ENCODE data around the gene TBCK. TPM values are rescaled to one million over a fixed set of nuclear protein-coding genes. Genes with fewer than 3 reads are reported as not detected.

The TBCK gene
- total and polyA plus RNA-seq, 2 experiments from 2014 or later, result 13.9 to 28.9 TPM

DNA sequence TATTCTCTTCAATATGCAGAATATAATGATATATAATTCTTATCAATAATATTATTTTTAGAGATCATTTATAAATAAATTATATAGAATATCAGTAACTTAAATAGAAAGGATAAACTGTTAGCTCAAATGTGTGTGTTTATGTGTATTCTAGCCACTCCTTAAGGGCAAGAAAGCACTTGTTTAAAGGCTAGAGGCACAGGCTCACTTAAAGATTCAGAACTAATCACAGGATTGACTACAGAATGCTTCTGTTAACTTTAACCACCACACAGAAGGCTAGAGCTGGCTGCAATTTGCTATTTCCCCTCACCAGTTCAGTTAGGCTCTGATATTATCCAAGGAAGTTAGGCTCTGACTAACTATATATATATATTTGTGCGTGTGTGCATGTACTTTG is 69.6 kb downstream of the TBCK start:
- TF ChIP-seq, protein P1, sequence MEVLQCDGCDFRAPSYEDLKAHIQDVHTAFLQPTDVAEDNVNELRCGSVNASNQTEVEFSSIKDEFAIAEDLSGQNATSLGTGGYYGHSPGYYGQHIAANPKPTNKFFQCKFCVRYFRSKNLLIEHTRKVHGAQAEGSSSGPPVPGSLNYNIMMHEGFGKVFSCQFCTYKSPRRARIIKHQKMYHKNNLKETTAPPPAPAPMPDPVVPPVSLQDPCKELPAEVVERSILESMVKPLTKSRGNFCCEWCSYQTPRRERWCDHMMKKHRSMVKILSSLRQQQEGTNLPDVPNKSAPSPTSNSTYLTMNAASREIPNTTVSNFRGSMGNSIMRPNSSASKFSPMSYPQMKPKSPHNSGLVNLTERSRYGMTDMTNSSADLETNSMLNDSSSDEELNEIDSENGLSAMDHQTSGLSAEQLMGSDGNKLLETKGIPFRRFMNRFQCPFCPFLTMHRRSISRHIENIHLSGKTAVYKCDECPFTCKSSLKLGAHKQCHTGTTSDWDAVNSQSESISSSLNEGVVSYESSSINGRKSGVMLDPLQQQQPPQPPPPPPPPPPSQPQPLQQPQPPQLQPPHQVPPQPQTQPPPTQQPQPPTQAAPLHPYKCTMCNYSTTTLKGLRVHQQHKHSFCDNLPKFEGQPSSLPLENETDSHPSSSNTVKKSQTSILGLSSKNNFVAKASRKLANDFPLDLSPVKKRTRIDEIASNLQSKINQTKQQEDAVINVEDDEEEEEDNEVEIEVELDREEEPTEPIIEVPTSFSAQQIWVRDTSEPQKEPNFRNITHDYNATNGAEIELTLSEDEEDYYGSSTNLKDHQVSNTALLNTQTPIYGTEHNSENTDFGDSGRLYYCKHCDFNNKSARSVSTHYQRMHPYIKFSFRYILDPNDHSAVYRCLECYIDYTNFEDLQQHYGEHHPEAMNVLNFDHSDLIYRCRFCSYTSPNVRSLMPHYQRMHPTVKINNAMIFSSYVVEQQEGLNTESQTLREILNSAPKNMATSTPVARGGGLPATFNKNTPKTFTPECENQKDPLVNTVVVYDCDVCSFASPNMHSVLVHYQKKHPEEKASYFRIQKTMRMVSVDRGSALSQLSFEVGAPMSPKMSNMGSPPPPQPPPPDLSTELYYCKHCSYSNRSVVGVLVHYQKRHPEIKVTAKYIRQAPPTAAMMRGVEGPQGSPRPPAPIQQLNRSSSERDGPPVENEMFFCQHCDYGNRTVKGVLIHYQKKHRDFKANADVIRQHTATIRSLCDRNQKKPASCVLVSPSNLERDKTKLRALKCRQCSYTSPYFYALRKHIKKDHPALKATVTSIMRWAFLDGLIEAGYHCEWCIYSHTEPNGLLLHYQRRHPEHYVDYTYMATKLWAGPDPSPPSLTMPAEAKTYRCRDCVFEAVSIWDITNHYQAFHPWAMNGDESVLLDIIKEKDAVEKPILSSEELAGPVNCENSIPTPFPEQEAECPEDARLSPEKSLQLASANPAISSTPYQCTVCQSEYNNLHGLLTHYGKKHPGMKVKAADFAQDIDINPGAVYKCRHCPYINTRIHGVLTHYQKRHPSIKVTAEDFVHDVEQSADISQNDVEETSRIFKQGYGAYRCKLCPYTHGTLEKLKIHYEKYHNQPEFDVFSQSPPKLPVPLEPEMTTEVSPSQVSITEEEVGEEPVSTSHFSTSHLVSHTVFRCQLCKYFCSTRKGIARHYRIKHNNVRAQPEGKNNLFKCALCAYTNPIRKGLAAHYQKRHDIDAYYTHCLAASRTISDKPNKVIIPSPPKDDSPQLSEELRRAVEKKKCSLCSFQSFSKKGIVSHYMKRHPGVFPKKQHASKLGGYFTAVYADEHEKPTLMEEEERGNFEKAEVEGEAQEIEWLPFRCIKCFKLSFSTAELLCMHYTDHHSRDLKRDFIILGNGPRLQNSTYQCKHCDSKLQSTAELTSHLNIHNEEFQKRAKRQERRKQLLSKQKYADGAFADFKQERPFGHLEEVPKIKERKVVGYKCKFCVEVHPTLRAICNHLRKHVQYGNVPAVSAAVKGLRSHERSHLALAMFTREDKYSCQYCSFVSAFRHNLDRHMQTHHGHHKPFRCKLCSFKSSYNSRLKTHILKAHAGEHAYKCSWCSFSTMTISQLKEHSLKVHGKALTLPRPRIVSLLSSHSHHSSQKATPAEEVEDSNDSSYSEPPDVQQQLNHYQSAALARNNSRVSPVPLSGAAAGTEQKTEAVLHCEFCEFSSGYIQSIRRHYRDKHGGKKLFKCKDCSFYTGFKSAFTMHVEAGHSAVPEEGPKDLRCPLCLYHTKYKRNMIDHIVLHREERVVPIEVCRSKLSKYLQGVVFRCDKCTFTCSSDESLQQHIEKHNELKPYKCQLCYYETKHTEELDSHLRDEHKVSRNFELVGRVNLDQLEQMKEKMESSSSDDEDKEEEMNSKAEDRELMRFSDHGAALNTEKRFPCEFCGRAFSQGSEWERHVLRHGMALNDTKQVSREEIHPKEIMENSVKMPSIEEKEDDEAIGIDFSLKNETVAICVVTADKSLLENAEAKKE (CRISPR knock-in tag; IDR thresholded peaks at IDR 0.05), result no peak
- TF ChIP-seq CREB1 (CRISPR knock-in tag; IDR thresholded peaks at IDR 0.05; ENCODE audit: low read depth) (no peak), ZNF114 (CRISPR knock-in tag; IDR thresholded peaks at IDR 0.05) (no peak), ZNF331 (CRISPR knock-in tag; IDR thresholded peaks at IDR 0.05; ENCODE audit: low read depth) (no peak), JUNB (IDR thresholded peaks at IDR 0.05; ENCODE audit: unreplicated experiment) (no peak), STAT1 (IDR thresholded peaks at IDR 0.05; ENCODE audit: unreplicated experiment) (no peak), NANOG (IDR thresholded peaks at IDR 0.05; ENCODE audit: borderline replicate concordance) (no peak), EZH2 (IDR thresholded peaks at IDR 0.05; ENCODE audit: low read depth, unreplicated experiment) (no peak), POLR2AphosphoS5 (IDR thresholded peaks at IDR 0.05; ENCODE audit: low read depth) (no peak), EZH2phosphoT487 (IDR thresholded peaks at IDR 0.05; ENCODE audit: unreplicated experiment) (no peak)
- TF ChIP-seq, protein P2, sequence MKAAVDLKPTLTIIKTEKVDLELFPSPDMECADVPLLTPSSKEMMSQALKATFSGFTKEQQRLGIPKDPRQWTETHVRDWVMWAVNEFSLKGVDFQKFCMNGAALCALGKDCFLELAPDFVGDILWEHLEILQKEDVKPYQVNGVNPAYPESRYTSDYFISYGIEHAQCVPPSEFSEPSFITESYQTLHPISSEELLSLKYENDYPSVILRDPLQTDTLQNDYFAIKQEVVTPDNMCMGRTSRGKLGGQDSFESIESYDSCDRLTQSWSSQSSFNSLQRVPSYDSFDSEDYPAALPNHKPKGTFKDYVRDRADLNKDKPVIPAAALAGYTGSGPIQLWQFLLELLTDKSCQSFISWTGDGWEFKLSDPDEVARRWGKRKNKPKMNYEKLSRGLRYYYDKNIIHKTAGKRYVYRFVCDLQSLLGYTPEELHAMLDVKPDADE (IDR thresholded peaks at IDR 0.05), result no peak
- TF ChIP-seq, protein P3, sequence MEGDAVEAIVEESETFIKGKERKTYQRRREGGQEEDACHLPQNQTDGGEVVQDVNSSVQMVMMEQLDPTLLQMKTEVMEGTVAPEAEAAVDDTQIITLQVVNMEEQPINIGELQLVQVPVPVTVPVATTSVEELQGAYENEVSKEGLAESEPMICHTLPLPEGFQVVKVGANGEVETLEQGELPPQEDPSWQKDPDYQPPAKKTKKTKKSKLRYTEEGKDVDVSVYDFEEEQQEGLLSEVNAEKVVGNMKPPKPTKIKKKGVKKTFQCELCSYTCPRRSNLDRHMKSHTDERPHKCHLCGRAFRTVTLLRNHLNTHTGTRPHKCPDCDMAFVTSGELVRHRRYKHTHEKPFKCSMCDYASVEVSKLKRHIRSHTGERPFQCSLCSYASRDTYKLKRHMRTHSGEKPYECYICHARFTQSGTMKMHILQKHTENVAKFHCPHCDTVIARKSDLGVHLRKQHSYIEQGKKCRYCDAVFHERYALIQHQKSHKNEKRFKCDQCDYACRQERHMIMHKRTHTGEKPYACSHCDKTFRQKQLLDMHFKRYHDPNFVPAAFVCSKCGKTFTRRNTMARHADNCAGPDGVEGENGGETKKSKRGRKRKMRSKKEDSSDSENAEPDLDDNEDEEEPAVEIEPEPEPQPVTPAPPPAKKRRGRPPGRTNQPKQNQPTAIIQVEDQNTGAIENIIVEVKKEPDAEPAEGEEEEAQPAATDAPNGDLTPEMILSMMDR (conservative IDR thresholded peaks at IDR 0.05; ENCODE audit: low read depth in 2 of 2), result no peak
- TF ChIP-seq, protein P4, sequence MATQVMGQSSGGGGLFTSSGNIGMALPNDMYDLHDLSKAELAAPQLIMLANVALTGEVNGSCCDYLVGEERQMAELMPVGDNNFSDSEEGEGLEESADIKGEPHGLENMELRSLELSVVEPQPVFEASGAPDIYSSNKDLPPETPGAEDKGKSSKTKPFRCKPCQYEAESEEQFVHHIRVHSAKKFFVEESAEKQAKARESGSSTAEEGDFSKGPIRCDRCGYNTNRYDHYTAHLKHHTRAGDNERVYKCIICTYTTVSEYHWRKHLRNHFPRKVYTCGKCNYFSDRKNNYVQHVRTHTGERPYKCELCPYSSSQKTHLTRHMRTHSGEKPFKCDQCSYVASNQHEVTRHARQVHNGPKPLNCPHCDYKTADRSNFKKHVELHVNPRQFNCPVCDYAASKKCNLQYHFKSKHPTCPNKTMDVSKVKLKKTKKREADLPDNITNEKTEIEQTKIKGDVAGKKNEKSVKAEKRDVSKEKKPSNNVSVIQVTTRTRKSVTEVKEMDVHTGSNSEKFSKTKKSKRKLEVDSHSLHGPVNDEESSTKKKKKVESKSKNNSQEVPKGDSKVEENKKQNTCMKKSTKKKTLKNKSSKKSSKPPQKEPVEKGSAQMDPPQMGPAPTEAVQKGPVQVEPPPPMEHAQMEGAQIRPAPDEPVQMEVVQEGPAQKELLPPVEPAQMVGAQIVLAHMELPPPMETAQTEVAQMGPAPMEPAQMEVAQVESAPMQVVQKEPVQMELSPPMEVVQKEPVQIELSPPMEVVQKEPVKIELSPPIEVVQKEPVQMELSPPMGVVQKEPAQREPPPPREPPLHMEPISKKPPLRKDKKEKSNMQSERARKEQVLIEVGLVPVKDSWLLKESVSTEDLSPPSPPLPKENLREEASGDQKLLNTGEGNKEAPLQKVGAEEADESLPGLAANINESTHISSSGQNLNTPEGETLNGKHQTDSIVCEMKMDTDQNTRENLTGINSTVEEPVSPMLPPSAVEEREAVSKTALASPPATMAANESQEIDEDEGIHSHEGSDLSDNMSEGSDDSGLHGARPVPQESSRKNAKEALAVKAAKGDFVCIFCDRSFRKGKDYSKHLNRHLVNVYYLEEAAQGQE (IDR thresholded peaks at IDR 0.05; ENCODE audit: unreplicated experiment), result no peak
- Mint-ChIP-seq H3K4me1 (no peaks in the 10 kb centered on the region), H3K27ac (no peak overlapping the region)

More for the DNA sequence above, 69.6 kb downstream of the TBCK start:
- Mint-ChIP-seq H3K9me3 (no peaks in the 10 kb centered on the region), H3K36me3 (ENCODE audit: low read depth) (peaks cover 7% of the 10 kb centered on the region; the same call in 2 of the 3 replicates), H3K4me3 (no peak overlapping the region), H3K27me3 (ENCODE audit: insufficient read depth, low read depth, poor library complexity) (no peaks in the 10 kb centered on the region)
- Histone ChIP-seq H3K4me2 (no peak overlapping the region), H3F3A (replicated peaks; ENCODE audit: low read depth) (no peaks in the 10 kb centered on the region), H3K79me2 (replicated peaks; ENCODE audit: insufficient read depth) (no peaks in the 10 kb centered on the region), H3K9me2 (ENCODE audit: insufficient read depth) (no peaks in the 10 kb centered on the region), H2AFZ (no peak overlapping the region), H4K20me1 (replicated peaks; ENCODE audit: insufficient read depth) (no peaks in the 10 kb centered on the region), H3K36me3 (ENCODE audit: insufficient read depth) (no peaks in the 10 kb centered on the region), H3K27ac (ENCODE audit: low read depth) (no peak overlapping the region), H3K27me3 (ENCODE audit: insufficient read depth) (no peaks in the 10 kb centered on the region), H3K4me1 (ENCODE audit: insufficient read depth) (no peaks in the 10 kb centered on the region), H3K4me3 (no peak overlapping the region)
- DNase-seq (ENCODE audit: low spot score) (no peak), ATAC-seq (no peak)

All from GM23338 (cell line).